HG03196 (cell line): Measurements from ENCODE around the gene RNPEPL1.
"Not testable (repeated sequence)": the region's sequence is repeated elsewhere in the genome, so short reads cannot be mapped to it uniquely, and the experiment has no call there.

Source experiments
- ATAC-seq: cut with Tn5 transposase; IDR thresholded peaks from one replicate; pipeline ENCODE4 v1.9.1; 2021; ENCODE audit not compliant: unreplicated experiment

The RNPEPL1 gene, protein sequence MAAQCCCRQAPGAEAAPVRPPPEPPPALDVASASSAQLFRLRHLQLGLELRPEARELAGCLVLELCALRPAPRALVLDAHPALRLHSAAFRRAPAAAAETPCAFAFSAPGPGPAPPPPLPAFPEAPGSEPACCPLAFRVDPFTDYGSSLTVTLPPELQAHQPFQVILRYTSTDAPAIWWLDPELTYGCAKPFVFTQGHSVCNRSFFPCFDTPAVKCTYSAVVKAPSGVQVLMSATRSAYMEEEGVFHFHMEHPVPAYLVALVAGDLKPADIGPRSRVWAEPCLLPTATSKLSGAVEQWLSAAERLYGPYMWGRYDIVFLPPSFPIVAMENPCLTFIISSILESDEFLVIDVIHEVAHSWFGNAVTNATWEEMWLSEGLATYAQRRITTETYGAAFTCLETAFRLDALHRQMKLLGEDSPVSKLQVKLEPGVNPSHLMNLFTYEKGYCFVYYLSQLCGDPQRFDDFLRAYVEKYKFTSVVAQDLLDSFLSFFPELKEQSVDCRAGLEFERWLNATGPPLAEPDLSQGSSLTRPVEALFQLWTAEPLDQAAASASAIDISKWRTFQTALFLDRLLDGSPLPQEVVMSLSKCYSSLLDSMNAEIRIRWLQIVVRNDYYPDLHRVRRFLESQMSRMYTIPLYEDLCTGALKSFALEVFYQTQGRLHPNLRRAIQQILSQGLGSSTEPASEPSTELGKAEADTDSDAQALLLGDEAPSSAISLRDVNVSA

DNA sequence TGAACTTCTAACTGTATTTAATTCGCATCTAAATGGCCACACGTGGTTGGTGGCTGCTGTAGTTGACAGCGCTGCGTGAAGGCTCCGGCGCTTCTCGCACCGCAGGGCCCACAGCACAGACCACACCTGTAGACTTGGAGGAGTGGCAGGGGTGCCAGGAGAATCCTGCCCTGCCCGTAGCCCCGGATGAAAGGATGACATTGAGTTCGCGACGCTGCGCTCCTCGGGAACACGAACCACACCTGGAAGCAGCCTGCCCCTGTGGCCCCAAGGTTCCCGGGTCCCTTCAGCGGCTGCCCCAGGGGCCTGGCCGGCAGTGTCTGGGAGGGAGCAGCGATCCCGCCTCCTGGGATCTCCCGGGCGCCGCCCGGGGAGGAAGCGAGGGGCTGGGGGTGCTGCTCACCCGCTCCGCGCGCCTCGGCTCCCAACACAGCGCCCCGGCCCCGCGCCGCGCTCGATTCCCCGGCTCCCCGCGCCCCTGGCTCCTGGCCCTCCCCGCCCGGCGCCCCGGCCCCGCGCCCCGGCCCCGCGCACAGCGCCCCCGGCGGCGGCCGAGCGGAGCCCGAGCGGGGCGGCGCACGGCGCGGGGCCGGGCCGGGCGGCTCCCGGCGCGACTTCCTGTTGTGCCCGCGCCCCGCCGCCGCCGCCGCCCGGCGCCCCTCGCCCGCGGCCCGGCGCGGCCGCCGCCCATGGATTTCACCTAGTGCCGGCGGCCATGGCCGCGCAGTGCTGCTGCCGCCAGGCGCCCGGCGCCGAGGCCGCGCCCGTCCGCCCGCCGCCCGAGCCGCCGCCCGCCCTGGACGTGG lies at the start of gene RNPEPL1:
Gene RNPEPL1 (plus strand): TSS at position 613 of the 806 bp plus-strand sequence. CDS start 103 bp downstream, at position 716.
- ATAC-seq, result no peak

DNA sequence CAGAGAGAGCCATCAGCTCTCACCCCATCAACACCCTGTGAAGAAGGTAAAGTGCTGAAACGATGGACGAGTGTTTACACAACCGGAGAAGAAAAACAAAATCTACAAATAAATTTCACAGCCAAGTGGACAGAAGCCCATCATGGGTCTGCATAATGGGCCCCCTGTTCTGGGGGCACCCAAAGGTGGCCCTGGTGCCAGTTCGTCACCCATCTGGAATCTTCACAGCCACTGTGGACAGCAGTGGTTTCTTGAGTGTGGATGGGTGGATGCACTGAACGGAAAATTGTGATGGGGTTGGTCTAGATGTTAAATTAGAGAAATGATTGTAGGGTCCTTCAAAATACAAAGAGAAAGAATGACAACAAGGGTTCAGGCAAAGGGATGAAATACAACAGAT lies 49.3 kb upstream of the RNPEPL1 start:
- no peak for ATAC-seq

DNA sequence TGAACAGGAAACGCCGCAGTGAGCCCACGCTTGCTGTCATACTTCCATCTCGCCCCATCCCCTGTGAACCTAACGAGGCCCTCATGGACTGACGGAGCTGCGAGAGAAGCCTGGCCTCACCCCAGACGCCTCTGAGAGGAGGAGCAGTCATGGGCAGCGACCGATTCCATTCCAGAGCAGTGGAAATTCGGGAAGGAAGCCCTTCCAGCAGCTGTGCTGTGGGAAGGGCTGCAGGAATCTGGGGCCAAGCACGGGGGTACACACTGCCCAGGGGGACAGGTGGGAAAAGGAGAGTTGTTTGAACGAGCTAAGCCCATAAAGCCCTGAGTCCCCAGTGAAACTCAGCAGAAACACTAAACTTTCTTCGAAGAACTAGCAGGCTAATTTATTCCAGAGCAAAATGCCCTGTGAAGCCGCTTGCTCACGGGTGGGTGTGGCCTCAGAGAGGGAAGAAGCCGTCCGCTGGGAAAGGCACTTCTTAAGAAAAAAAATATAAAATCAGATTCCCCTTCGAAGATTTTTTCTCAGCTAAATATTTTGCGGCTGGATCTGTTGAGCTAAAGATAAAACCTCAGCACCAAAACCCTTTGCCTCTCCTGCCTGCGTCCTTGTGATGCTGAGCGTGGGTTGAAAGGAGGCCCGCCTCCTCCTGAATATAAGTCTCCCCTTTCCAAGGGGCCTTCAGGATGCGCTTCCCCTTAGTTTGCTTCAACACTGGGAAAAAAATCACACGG lies 48.7 kb upstream of the RNPEPL1 start:
- no peak for ATAC-seq

- ATAC-seq, result no peak
These were observed 47.9 kb upstream of the RNPEPL1 start for GRCh38 chr2:240520130-240520973.

DNA sequence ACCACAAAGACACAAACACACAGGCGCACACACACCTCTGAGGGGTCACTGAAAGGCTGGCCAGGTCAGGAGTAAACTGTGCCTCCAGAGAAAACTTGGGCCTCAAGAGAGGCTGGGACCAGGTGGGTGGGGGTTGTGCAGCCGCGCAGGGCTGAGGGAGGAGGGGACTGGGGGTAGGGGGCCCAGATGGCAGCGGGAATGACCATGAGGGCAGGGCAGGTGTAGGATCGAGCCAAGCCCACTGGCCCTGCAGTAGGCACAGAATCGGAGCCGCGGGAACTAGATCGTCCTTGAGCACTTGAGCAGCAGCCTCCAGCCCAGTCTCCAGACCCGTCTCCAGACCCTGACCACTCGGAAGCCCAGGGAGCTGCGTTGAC lies 47.3 kb upstream of the RNPEPL1 start:
- no peak for ATAC-seq

GRCh38 chr2:240521885-240522284 lies 46.4 kb upstream of the RNPEPL1 start:
- ATAC-seq, result not testable (repeated sequence)

- no peak for ATAC-seq
These were observed 45.9 kb upstream of the RNPEPL1 start for GRCh38 chr2:240522406-240522805.

DNA sequence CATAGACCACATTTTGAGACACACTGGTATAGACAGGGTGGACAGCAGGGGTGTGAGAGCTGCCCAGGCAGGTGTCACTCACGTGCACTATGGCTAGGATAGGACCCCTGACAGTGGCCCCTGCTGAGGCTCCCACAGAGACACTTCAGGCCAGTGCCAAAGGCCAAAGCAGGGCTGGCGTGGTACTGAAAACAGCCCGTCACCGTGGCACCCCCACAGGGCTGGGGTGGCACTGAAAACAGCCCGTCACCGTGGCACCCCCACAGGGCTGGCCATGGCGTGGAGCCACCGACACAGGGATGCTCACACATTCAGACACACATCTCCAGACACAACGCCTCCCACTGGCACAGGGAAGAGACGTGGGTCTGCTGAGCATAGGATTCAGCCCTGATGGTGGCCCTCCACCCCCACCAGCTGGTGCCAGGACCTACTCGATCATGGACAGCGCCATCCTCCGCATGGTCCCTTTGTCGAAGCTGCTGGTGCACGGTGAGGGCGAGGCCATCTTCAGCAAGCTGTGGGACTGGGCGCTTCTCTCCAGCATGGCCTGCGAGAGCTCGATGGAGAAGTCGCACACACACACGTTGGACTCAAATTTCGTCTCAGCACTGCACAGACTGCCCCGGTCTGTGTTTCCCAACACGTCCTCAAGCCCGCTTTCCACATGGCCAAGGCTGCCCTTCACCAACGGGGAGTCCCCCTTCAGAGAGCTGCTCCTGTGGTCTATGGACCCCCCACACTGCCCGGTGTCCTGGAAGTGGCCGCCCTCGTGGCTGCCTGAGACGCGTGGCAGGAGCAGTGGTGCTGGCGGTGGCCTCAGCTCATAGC lies 44.6 kb upstream of the RNPEPL1 start:
- no peak for ATAC-seq

- no peak for ATAC-seq
These were observed 43.1 kb upstream of the RNPEPL1 start for GRCh38 chr2:240524963-240525718.

- ATAC-seq, result no peak
These were observed 42.5 kb upstream of the RNPEPL1 start for GRCh38 chr2:240525802-240526201.

DNA sequence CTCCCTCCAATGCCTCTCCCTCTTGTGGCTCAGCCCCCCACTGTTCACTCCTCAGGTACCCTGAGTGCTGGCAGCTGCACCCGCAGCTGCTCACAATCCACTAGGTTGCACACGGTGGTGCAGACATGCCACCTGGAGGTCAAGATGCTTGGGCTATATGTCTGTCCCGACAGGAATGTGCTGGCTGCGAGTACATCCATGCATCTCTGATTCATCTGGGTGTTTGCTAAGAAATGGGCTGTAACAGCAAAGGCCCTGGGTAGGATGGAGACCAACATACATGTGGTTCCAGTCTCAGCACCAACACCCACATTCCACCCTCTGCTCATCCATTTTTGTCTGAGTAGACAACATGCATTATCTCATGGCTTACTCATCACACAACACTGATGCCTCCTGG lies 41.8 kb upstream of the RNPEPL1 start:
- no peak for ATAC-seq

GRCh38 chr2:240527153-240527750 lies 41.0 kb upstream of the RNPEPL1 start:
- no peak for ATAC-seq

DNA sequence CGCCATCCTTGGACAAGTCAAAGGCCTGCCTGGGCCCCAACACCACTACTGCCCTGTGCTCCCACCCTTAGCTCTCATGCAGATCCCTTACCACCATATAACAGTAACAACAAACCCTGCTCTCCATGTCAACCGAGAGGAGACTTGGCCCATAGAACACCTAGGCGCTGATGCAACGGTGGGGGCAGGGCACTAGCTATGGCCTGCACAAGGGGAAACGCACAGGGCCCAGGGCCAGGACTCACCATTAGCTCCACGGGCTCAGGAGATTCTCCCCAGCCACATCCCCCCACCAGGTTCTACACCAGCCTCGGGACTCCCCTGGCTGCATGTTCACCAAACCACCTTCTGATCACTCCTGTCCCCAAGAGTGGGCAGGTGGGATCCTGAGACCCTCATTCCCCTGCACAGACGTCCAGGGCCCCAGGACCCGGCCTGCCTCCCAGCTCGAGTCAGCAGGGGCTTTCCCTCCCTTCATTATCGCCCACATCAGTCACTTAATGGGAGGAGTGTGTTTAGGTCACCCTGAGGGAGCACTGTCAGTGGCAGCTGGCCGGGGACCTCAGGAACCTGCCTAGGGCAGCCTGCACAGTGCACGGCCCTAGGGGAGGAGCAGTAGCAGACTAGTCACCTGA lies 39.8 kb upstream of the RNPEPL1 start:
- ATAC-seq, result no peak

GRCh38 chr2:240529344-240529999 lies 38.8 kb upstream of the RNPEPL1 start:
- ATAC-seq, result no peak

DNA sequence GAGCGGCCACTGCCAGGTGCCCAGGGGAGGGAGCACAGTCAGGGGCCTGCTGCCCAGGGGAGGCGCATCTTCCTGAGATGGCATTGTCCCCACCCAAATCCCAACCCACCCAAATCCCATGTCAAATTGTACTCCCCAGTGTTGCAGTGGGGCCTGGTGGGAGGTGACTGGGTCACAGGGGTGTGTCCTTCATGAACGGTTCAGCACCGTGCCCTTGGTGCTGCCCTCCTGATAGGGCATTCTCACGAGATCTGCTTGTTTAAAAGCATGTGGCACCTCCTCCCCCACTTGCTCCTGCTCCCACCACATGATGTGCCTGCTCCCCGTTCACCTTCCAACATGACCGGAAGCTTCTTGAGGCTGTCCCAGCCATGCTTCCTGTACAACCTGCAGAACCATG lies 38.1 kb upstream of the RNPEPL1 start:
- ATAC-seq, result no peak

DNA sequence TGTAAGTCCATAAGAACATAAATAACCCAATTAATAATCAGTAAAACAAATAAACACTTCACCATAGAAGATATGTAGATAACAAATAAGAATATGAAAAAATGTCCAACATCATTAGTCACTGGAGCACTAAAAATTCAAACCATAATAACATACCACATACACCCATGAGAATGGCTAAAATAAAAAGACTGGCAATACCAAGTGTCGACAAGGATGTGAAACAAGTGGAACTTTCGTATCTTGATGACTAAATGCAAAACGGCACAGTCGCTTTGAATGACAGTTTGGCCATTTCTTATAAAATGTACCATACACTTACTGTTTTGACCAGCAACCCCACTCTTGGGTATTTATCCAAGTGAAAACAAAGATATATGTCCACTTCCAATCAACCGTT lies 37.2 kb upstream of the RNPEPL1 start:
- ATAC-seq, result no peak
